ENCODE data around the gene PRKCZ.
A peak's percentile ranks its signal among the peaks of the same experiment; 100 is the strongest.

PRKCZ gene

GRCh38 chr1:2124446-2125198 lies 74.4 kb downstream of the PRKCZ start:
- no peak for DNase-seq

- DNase-seq = no peak
Measured at GRCh38 chr1:2125350-2126211, 75.4 kb downstream of the PRKCZ start.

- no peak for DNase-seq
Measured at GRCh38 chr1:2126331-2127186, 76.3 kb downstream of the PRKCZ start.

- no peak for DNase-seq
Measured at GRCh38 chr1:2127187-2128145, 77.3 kb downstream of the PRKCZ start.

- no peak for DNase-seq
Measured at GRCh38 chr1:2128189-2128901, 78.1 kb downstream of the PRKCZ start.

GRCh38 chr1:2129256-2129943 lies 79.2 kb downstream of the PRKCZ start:
- no peak for DNase-seq

GRCh38 chr1:2130156-2130555 lies 79.9 kb downstream of the PRKCZ start:
- DNase-seq = no peak

- no peak for DNase-seq
Measured at GRCh38 chr1:2130871-2131289, 80.7 kb downstream of the PRKCZ start.

GRCh38 chr1:2132222-2133038 lies 82.2 kb downstream of the PRKCZ start:
- DNase-seq = no peak

GRCh38 chr1:2133039-2133878 lies 83.0 kb downstream of the PRKCZ start:
- peak; percentile 87 for DNase-seq

GRCh38 chr1:2133879-2134215 lies 83.6 kb downstream of the PRKCZ start:
- DNase-seq = no peak

GRCh38 chr1:2134266-2134620 lies 84.0 kb downstream of the PRKCZ start:
- no peak for DNase-seq

- DNase-seq = no peak
Measured at GRCh38 chr1:2134621-2135307, 84.6 kb downstream of the PRKCZ start.

- DNase-seq = no peak
Measured at GRCh38 chr1:2135441-2135841, 85.2 kb downstream of the PRKCZ start.

- DNase-seq = no peak
Measured at GRCh38 chr1:2135941-2136340, 85.7 kb downstream of the PRKCZ start.

GRCh38 chr1:2136386-2137235 lies 86.4 kb downstream of the PRKCZ start:
- no peak for DNase-seq

Measured in NCI-H774 (cell line).